ENCODE data around the gene TTC39B.
"Not testable (repeated sequence)": the region's sequence is repeated elsewhere in the genome, so short reads cannot be mapped to it uniquely, and the experiment has no call there.

Gene TTC39B

DNA sequence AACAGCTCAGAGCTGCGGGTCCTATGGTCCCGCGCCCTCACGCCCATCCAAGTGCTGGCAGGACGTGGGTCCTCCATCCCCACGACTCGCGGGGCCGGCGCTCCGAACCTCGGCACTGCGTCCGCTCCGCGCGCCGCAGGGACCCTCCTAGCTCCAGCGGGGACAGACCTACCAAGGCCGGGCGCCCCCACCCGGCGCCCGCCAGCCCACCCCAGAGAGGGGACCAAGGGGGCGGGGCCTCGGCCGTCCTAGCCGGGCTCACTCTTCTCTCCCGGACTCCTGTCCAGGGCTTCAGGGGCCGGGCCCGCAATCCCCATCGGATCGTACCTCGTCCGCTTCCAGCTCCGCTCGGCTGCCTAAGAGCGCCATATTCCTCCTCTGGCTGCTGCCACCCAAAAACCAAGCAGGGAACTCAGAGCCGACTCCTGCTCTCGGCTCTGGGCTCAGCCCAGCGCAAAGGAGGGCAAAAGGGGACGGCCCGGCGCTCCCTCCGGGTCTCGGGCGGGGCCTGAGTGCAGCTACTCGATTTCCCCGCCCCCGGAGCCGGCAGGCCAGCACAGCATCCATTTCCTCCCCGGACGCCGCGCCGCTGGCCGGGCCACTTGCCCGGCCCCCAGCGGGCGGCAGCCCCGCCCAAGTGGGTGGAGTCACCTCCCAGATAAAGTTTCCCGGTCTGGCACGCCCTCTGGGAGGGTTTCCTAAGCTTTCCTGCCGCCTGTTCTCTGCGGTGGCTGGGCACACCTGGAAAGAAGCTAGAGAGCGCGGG is at the start of gene TTC39B:
Gene TTC39B (minus strand): TSS at position 460 of the 766 bp plus-strand sequence. CDS start 91 bp downstream, at position 369.
- peak; percentile 95 for DNase-seq

- no peak for DNase-seq
Observed at GRCh38 chr9:15355669-15356068, 48.7 kb upstream of the TTC39B start.

GRCh38 chr9:15354713-15355112 is 47.7 kb upstream of the TTC39B start:
- DNase-seq: no peak

DNA sequence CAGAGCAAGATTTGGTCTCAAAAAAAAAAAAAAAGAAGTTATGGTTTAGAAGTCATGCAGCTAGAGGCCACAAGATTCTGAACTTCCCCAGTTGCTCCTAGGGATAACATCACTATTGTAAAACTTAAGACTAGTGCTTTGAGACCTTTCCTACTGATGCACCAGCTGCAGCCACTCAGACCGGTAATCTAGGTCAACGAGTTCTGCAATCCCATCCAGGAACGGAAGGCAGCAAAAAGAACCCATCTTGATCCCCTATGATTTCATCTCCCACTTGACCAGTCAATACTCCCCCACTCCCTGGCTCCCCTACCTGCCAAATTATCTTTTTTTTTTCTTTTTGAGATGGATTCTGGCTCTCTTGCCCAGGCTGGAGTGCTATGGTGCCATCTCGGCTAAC is 46.9 kb upstream of the TTC39B start:
- no peak for DNase-seq

DNA sequence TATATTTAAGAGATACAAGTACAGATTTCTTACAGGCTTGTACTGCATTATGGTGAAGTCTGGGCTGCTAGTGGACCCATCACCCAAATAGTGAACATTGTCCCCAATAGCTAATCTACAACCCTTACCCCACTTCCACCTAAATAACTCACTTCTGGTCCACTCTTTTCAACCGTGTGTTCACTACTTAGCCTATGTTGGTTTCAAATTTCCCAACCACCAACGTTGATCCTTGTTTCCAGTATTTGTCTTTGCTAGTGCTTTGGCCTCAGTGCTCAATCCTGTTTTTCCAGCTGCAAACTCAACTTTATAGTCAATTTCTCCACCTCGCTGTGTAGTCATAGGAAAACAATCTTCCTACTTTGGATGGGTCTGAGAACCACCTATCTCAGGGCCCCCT is 45.3 kb upstream of the TTC39B start:
- DNase-seq: no peak

- no peak for DNase-seq
Observed at GRCh38 chr9:15349892-15350761, 43.1 kb upstream of the TTC39B start.

DNA sequence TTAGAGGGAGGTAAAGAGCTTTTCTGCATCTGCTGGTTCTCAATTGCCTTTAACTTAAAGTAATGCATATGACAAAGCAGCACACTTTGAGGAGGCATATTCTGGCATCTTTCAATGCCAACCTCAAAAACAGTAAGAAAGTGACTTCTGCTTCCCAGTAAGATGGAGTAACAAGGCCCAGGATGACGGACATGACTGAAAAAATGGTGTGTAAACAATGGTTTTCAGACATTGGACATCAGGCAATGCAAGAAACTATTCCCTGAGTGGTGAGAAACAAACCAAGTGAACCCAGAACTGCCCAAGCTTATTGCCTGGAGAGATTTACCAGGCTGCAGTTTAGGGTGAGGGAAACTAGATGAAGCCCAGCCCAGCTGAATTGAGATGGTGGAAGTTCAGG is 39.8 kb upstream of the TTC39B start:
- no peak for DNase-seq

DNA sequence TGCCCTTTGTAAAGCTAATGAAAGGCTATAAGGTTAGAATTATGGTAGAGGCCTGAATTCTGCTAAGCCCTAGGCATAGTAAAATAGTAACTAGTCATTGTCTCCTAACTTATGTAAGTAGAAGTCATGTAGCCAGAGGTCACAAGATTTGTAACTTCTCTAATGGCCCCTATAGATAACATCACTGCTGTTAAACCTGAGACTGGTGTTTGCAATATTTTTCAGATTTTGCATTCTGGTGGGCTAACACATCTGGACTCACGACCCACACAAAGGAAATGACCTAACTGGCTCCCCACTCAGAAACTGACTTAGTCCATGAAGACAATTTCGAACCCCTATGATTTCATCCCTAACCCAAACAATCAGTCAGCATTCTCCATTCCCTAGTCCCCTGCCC is 37.2 kb upstream of the TTC39B start:
- no peak for DNase-seq

GRCh38 chr9:15333376-15333881 is 26.4 kb upstream of the TTC39B start:
- no peak for DNase-seq

DNA sequence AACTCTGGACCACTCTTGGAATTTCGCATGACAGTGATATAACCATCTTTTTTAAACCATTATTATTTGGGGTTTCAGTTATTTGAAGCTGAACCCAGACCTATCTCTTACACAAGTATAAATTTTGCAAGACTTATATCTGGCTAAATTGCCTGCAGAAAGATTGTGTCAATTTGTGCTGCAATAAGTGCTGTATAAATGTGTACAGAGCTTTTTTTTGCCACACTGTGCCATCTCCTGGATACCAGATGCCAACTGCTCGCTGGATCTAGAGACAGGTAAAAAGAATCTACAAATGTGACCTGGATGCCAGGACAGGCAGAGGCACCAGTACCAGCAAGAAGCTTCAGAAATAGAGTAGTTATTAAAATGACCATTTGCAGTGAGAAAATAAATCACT is 25.9 kb upstream of the TTC39B start:
- DNase-seq: no peak

DNA sequence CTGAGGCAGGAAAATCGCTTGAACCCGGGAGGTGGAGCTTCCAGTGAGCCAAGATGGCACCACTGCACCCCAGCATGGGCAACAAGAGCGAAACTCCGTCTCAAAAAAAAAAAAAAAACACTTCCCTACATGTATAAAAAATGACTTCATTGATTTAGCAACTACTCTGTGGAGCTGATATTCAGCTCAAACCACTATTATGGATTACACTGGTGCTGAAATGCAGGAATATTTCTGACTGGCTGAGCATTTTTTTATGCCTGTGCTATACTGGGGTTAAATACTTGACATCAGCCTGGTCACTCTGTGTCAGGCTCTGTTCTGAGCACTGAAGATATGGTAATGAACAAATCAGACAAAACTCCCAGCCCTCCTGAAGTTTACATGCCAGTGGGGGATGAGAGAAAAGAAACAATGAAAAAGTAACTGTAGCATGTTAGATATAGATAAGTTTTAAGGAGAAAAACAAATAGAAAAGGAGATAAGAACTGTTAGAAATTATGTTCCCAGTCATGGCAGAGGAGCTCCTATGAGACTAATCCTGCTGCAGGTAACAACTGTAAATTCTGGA is 22.6 kb upstream of the TTC39B start:
- no peak for DNase-seq

DNA sequence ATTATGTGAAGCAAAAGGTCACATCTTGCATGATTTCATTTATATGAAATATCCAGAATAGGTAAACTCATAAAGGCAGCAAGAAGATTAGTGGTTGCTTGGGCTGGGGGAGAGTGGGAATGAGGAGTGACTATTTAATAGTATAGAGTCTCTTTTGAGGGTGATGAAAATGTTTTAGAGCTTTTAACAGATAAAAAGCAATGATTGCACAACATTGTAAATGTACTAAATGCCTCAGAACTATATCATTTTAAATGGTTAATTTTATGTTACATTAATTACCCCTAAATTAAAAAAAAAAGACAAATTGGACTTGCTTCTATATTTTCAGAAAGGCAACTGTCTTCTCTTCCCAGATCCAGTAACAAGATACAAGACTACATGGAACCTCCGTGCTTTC is 21.9 kb upstream of the TTC39B start:
- DNase-seq: no peak

DNA sequence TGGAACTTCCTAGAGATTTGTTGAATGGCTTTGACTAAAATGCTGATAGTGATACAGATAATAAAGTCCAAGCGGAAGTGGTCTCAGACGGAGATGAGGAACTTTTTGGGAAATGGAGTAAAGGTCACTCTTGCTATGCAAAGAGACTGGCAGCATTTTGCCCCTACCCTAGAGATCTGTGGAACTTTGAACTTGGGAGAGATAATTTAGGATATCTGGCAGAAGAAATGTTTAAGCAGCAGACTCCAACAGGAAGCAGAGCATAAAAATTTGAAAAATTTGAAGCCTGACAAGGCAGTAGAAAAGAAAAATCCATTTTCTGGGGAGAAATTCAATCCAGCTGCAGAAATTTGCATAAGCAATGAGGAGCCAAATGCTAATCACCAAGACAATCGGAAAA is 15.7 kb upstream of the TTC39B start:
- not testable (repeated sequence) for DNase-seq

DNA sequence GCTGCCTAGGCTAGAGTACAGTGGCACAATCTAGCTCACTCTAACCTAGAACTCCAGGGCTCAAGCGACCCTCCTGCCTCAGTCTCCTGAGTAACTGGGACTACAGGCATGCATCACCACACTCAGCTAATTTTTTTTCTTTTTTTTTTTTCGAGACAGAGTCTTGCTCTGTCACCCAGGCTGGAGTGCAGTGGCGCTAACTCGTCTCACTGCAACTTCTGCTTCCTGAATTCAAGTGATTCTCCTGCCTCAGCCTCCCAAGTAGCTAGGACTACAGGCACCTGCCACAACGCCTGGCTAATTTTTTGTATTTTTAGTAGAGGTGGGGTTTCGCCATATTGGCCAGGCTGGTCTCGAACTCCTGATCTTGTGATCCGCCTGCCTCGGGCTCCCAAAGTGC is 12.6 kb upstream of the TTC39B start:
- not testable (repeated sequence) for DNase-seq

DNA sequence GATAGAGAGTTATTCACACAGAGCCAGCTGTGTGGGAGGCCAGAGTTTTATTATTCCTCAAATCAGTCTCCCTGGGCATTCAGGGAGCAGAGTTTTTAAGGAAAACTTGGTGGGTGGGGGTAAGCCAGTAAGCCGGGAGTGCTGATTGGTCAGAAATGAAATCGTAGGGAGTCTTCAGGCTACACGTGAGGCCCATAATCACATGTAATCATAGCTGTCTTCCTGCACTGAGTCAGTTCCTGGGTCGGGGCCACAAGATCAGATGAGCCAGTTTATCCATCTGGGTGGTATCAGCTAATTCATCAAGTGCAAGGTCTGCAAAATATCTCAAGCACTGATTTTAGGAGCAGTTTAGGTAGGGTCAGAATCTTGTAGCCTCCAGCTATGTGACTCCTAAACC is 10.8 kb upstream of the TTC39B start:
- DNase-seq: no peak

DNA sequence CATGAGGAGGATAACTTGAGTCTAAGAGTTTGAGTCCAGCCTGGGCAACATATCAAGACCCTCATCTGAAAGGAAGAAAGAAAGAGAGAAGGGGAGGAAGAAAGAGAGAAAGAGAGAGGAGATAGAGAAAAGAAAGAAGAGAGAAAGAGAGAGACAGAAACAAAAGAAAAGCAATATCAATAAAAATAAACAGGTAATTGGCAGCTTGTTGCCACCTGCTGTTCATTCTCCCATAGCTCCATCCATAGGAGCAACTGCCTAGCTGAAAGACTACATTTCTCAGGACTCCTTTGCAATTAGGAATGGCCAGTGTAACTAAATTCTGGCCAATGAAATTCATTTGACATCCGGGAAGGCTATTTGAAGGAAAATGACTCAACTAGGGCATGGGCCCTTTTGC is 4.6 kb upstream of the TTC39B start:
- no peak for DNase-seq

- DNase-seq: no peak
Observed at GRCh38 chr9:15310107-15310850, 3.3 kb upstream of the TTC39B start.

DNA sequence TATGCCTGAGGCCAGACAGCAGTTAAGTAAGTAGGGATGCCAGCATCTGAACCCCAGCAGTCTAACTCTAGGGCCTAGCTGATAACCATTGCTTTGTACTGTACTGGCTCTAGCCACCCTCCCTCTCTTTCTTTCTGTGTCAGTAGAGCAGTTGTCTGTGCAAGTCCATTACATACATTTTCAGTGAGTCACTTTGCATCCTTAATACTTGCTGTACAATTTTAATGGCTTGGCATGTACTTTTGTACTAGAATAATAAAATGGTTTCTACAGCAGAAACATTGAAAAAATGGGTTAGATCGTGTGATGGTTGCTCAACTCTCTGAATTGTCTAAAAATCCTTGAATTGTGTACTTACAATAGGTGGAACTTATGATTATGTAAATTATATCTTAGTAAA is 1.5 kb upstream of the TTC39B start:
- DNase-seq: no peak

DNA sequence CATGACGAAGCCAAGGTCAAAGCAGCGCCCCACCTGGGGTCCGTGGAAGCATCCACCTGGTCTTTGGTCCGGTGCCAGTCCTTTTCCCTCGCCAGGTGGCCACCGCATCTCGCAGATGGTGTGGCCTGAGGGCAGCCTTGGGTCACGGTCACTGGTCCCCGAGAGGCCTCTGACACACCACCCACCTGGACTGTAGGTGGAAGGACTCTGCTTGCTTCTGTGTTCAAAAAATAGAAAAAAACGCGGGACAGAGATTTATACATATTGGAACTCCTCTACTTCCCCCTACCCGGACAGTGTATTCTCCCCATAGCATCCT is 466 bp upstream of the TTC39B start:
- no peak for DNase-seq

- DNase-seq: peak; percentile 55
Observed at GRCh38 chr9:15306068-15306756, 804 bp downstream of the TTC39B start.

- DNase-seq: no peak
Observed at GRCh38 chr9:15305470-15305869, 1.5 kb downstream of the TTC39B start.

- no peak for DNase-seq
Observed at GRCh38 chr9:15304632-15305031, 2.4 kb downstream of the TTC39B start.
